GM12878 (cell line): ENCODE measurements around the gene SORBS1. TPM values are rescaled to one million over a fixed set of nuclear protein-coding genes. Genes with fewer than 3 reads are reported as not detected.

ENCODE experiments used
- ETV6 ChIP-seq, 2 experiments: fragments of 450-650 bp in 1 of 2; IDR thresholded peaks in 1 of 2; conservative IDR thresholded peaks in 1 of 2; 2 replicates each; pipeline ENCODE4 v1.6.1; 2014; ENCODE audit warnings: antibody characterized with exemption in 1 of 2, borderline replicate concordance in 1 of 2, low read depth in 1 of 2, mild to moderate bottlenecking in 1 of 2, moderate library complexity in 1 of 2
- JUND ChIP-seq: IDR thresholded peaks from 2 replicates; pipeline ENCODE4 v1.6.1; 2012; ENCODE audit warnings: low read depth, mild to moderate bottlenecking, low read length, improper control_type of control experiment, moderate library complexity
- RAD51 ChIP-seq: fragments of 450-650 bp; IDR thresholded peaks from 2 replicates; pipeline ENCODE4 v1.6.1; 2016; ENCODE audit warnings: moderate library complexity, mild to moderate bottlenecking, inconsistent platforms
- SMC3 ChIP-seq: IDR thresholded peaks from 2 replicates; pipeline ENCODE4 v1.6.1; 2011; ENCODE audit warnings: low read length, improper control_type of control experiment, borderline replicate concordance
- TAF1 ChIP-seq: IDR thresholded peaks from 2 replicates; pipeline ENCODE4 v1.6.1; 2011; ENCODE audit warnings: mild to moderate bottlenecking, low read depth, low read length, borderline replicate concordance
- ZBTB11 ChIP-seq: fragments of 450-650 bp; formaldehyde crosslinking; IDR thresholded peaks from 2 replicates; pipeline ENCODE4 v1.5.0; 2022; ENCODE audit warnings: mild to moderate bottlenecking, missing genetic modification characterization
- ZNF217 ChIP-seq: fragments of 450-650 bp; IDR thresholded peaks from 2 replicates; pipeline ENCODE4 v1.6.1; 2017; ENCODE audit warnings: antibody characterized with exemption, mild to moderate bottlenecking
- polyA plus RNA-seq, 11 experiments: library from polyadenylated mRNA; depleted of rRNA in 4 of 11; unstranded in 6 of 11; stranded (reverse) in 5 of 11; fragments of >200 nt; fragmentation: Nextera tagmentation in 4 of 11; fragmentation: Illumina TruSeq in 1 of 11; extraction: Ambion mirVana in 4 of 11; extraction: Trizol in 1 of 11; gene quantifications; 1 replicate in 1 of 11; 2 replicates in 10 of 11; pipeline versions ENCODE4 v1.2.1 to v1.2.3, GENCODE V29; 2011 to 2016; ENCODE audit warnings: inconsistent platforms in 2 of 11, missing spikeins in 2 of 11, low read depth in 1 of 11
- total RNA-seq, 4 experiments: library from RNA; depleted of rRNA in 3 of 4; stranded (reverse); fragments of >200 nt in 3 of 4; fragmentation: Illumina TruSeq in 1 of 4; extraction: Trizol in 1 of 4; gene quantifications; 2 replicates each; pipeline versions ENCODE4 v1.2.1 to v1.2.3, GENCODE V29; 2013 to 2021
- TF ChIP-seq, protein P1 (sequence below): fragments of 450-650 bp; IDR thresholded peaks from 2 replicates; pipeline ENCODE4 v1.6.1; 2017; ENCODE audit warnings: mild to moderate bottlenecking
- TF ChIP-seq, protein P2 (sequence below): fragments of 450-650 bp; IDR thresholded peaks from 2 replicates; pipeline ENCODE4 v1.6.1; 2018; ENCODE audit warnings: borderline replicate concordance, mild to moderate bottlenecking; ENCODE audit not compliant: partially characterized antibody
- TF ChIP-seq, protein P3 (sequence below): IDR thresholded peaks from 2 replicates; pipeline ENCODE4 v1.6.1; 2011; ENCODE audit warnings: mild to moderate bottlenecking, low read depth, low read length, moderate library complexity; ENCODE audit not compliant: insufficient replicate concordance
- TF ChIP-seq, protein P4 (sequence below): IDR thresholded peaks from 2 replicates; pipeline ENCODE4 v1.6.1; 2012; ENCODE audit warnings: improper control_type of control experiment, low read depth, low read length; ENCODE audit not compliant: insufficient replicate concordance

Gene SORBS1
- total and polyA plus RNA-seq, 10 of the 15 experiments (the other 5 are each of a cell fraction or from before 2014, with no cell fraction given): 0.13 to 0.75 (median 0.39) TPM

DNA sequence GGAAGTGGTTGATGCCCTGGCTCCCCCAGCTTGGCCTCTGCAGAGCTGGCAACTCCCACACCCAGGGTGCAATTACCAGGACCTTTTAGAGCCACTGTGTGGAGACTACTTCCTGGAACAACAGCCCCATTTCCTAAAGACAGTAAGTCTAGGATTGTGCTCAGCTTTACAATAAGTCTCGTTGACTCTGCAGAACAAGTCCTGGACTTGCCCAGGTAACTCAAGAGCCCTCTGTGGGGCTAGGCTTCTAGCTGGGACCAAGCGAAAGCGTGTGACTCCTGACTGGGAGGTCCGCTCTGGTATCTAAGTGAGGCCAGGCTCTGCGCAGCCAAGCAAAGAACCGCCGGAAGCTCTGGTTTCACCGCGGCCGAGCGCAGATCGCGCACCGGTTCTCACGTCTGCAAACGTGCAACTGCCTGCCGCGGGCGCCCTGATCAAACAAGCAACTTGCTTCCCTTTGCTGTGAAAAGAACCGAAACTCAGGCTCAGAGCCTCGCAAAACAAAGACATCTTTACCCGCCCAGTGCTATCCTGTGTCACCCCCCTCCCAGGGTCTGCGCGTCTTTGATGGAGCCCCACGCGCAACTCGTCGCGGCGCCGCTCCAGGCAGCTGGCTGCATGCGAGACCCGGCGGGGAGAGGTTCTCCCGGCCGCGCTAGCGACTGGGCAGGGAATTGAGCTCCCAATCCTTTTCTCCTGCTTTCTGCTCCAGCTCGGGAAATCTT, 266.0 kb downstream of the SORBS1 start (continued):
- TF ChIP-seq, protein P1, sequence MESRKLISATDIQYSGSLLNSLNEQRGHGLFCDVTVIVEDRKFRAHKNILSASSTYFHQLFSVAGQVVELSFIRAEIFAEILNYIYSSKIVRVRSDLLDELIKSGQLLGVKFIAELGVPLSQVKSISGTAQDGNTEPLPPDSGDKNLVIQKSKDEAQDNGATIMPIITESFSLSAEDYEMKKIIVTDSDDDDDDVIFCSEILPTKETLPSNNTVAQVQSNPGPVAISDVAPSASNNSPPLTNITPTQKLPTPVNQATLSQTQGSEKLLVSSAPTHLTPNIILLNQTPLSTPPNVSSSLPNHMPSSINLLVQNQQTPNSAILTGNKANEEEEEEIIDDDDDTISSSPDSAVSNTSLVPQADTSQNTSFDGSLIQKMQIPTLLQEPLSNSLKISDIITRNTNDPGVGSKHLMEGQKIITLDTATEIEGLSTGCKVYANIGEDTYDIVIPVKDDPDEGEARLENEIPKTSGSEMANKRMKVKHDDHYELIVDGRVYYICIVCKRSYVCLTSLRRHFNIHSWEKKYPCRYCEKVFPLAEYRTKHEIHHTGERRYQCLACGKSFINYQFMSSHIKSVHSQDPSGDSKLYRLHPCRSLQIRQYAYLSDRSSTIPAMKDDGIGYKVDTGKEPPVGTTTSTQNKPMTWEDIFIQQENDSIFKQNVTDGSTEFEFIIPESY: no peak
- TF ChIP-seq JUND (no peak), RAD51 (0 out of 2 replicates have a peak, but pooled peaks have one; percentile 19), ZBTB11 (CRISPR knock-in tag) (no peak), ETV6 (conservative IDR thresholded peaks at IDR 0.05 in 1 of 2, IDR thresholded peaks at IDR 0.05 in 1 of 2; ENCODE audit: borderline replicate concordance in 1 of 2, low read depth in 1 of 2) (peak in 1 of 2 experiments; percentile 42; a peak in 1 of 4 replicates), SMC3 (no peak), TAF1 (peak; percentile 67; the same call in 1 of the 2 replicates), ZNF217 (no peak)
- TF ChIP-seq, protein P2, sequence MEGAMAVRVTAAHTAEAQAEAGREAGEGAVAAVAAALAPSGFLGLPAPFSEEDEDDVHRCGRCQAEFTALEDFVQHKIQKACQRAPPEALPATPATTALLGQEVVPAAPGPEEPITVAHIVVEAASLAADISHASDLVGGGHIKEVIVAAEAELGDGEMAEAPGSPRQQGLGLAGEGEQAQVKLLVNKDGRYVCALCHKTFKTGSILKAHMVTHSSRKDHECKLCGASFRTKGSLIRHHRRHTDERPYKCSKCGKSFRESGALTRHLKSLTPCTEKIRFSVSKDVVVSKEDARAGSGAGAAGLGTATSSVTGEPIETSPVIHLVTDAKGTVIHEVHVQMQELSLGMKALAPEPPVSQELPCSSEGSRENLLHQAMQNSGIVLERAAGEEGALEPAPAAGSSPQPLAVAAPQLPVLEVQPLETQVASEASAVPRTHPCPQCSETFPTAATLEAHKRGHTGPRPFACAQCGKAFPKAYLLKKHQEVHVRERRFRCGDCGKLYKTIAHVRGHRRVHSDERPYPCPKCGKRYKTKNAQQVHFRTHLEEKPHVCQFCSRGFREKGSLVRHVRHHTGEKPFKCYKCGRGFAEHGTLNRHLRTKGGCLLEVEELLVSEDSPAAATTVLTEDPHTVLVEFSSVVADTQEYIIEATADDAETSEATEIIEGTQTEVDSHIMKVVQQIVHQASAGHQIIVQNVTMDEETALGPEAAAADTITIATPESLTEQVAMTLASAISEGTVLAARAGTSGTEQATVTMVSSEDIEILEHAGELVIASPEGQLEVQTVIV: no peak
- TF ChIP-seq, protein P3, sequence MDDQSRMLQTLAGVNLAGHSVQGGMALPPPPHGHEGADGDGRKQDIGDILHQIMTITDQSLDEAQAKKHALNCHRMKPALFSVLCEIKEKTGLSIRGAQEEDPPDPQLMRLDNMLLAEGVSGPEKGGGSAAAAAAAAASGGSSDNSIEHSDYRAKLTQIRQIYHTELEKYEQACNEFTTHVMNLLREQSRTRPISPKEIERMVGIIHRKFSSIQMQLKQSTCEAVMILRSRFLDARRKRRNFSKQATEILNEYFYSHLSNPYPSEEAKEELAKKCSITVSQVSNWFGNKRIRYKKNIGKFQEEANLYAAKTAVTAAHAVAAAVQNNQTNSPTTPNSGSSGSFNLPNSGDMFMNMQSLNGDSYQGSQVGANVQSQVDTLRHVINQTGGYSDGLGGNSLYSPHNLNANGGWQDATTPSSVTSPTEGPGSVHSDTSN: peak; percentile 3
- TF ChIP-seq, protein P4, sequence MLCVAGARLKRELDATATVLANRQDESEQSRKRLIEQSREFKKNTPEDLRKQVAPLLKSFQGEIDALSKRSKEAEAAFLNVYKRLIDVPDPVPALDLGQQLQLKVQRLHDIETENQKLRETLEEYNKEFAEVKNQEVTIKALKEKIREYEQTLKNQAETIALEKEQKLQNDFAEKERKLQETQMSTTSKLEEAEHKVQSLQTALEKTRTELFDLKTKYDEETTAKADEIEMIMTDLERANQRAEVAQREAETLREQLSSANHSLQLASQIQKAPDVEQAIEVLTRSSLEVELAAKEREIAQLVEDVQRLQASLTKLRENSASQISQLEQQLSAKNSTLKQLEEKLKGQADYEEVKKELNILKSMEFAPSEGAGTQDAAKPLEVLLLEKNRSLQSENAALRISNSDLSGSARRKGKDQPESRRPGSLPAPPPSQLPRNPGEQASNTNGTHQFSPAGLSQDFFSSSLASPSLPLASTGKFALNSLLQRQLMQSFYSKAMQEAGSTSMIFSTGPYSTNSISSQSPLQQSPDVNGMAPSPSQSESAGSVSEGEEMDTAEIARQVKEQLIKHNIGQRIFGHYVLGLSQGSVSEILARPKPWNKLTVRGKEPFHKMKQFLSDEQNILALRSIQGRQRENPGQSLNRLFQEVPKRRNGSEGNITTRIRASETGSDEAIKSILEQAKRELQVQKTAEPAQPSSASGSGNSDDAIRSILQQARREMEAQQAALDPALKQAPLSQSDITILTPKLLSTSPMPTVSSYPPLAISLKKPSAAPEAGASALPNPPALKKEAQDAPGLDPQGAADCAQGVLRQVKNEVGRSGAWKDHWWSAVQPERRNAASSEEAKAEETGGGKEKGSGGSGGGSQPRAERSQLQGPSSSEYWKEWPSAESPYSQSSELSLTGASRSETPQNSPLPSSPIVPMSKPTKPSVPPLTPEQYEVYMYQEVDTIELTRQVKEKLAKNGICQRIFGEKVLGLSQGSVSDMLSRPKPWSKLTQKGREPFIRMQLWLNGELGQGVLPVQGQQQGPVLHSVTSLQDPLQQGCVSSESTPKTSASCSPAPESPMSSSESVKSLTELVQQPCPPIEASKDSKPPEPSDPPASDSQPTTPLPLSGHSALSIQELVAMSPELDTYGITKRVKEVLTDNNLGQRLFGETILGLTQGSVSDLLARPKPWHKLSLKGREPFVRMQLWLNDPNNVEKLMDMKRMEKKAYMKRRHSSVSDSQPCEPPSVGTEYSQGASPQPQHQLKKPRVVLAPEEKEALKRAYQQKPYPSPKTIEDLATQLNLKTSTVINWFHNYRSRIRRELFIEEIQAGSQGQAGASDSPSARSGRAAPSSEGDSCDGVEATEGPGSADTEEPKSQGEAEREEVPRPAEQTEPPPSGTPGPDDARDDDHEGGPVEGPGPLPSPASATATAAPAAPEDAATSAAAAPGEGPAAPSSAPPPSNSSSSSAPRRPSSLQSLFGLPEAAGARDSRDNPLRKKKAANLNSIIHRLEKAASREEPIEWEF: no peak
